Prostate gland (tissue), 2 donors: ENCODE results near the gene SLFN12L. TPM values are rescaled to one million over a fixed set of nuclear protein-coding genes. Genes with fewer than 3 reads are reported as not detected.
"Not testable (repeated sequence)": the region's sequence is repeated elsewhere in the genome, so short reads cannot be mapped to it uniquely, and the experiment has no call there.

Experiments used
- DNase-seq: peaks from one replicate; pipeline ENCODE4 v3.0.0-alpha.2; 2019; ENCODE audit warnings: low spot score
- H3K27ac ChIP-seq, 2 donors: fragments of 200-600 bp; sonication (generic); 2 replicates each; pipeline ENCODE4 v1.5.1; 2017 to 2019
- H3K27me3 ChIP-seq: fragments of 200-600 bp; sonication (generic); replicated peaks from 2 replicates; pipeline ENCODE4 v1.5.1; 2019; ENCODE audit not compliant: insufficient read depth
- H3K36me3 ChIP-seq, 2 donors: fragments of 200-600 bp; sonication (generic); 1 replicate in 1 of 2; 2 replicates in 1 of 2; pipeline versions ENCODE4 v1.5.1 to v1.8.1; 2017 to 2019
- H3K4me1 ChIP-seq: fragments of 200-600 bp; sonication (generic); replicated peaks from 2 replicates; pipeline ENCODE4 v1.5.1; 2019
- H3K4me3 ChIP-seq, 2 donors: fragments of 200-600 bp; sonication (generic); 2 replicates each; pipeline ENCODE4 v1.5.1; 2017 to 2019
- H3K9me3 ChIP-seq: fragments of 200-600 bp; sonication (generic); 2 replicates; pipeline ENCODE4 v1.5.1; 2017
- POLR2A ChIP-seq: fragments of 450-650 bp; IDR thresholded peaks from one replicate; pipeline ENCODE4 v1.6.1; 2016; ENCODE audit warnings: antibody characterized with exemption, mild to moderate bottlenecking
- POLR2AphosphoS5 ChIP-seq: sonication (generic); formaldehyde crosslinking; IDR thresholded peaks from one replicate; pipeline ENCODE4 v1.6.1; 2017; ENCODE audit warnings: antibody characterized with exemption
- WGBS: methylation state at CpG from one replicate; pipeline ENCODE4 v1.1.5; 2018; 5-methylcytosine and 5-hydroxymethylcytosine counted together
- intact Hi-C: fragments of 100-400 bp; cut with DNase I; formaldehyde crosslinking; loops from one replicate; pipeline ENCODE4 v1.14.2; 2022
- total RNA-seq, 2 donors: library from RNA; depleted of rRNA; stranded (reverse); fragments of >200 nt; gene quantifications; one replicate each; pipeline ENCODE4 v1.1.0, GENCODE V29; 2016
- TF ChIP-seq, protein P1 (sequence below), 4 experiments: fragments of 200-600 bp in 2 of 4; fragments of 450-650 bp in 2 of 4; sonication (generic) in 2 of 4; IDR thresholded peaks; 1 replicate in 3 of 4; 2 replicates in 1 of 4; pipeline ENCODE4 v1.5.1; 2016 to 2019; ENCODE audit warnings: antibody characterized with exemption in 4 of 4, mild to moderate bottlenecking in 2 of 4, moderate library complexity in 2 of 4

The SLFN12L gene
- total RNA-seq, 2 donors from 2014 or later = 0.23 to 1.2 TPM

DNA sequence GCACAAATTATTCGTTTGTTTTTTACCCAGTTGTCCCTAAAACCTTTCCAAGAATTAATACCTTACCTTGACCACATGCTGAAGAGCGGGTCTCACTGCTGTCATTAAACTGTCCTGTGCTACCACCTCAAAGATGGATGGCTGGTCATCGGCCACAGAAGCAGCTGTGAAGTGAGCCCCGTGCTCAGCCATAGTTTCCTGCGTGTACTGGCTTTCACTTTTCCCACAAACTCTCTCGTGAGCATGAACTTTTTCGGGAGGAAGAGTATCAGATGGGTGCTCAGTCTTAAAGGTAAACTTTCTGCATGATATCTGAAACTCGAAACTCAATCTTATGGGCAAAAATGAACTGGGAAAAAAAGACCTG, 40.3 kb upstream of the SLFN12L start:
- no peak for DNase-seq
- no peaks in the 10 kb centered on the region for H3K9me3 ChIP-seq
- WGBS = 3% methylated on average over 8 of the region's 8 CpGs

GRCh38 chr17:35575759-35576158, 38.3 kb upstream of the SLFN12L start:
- no peak for DNase-seq
- no peaks in the 10 kb centered on the region for H3K36me3 ChIP-seq
- 71% methylated on average over 3 of the region's 3 CpGs for WGBS
- no peak overlapping the region for H3K4me3 ChIP-seq
- no peak overlapping the region for H3K27ac ChIP-seq
- TF ChIP-seq POLR2A = no peak
- TF ChIP-seq POLR2AphosphoS5 = no peak
- TF ChIP-seq, protein P1, sequence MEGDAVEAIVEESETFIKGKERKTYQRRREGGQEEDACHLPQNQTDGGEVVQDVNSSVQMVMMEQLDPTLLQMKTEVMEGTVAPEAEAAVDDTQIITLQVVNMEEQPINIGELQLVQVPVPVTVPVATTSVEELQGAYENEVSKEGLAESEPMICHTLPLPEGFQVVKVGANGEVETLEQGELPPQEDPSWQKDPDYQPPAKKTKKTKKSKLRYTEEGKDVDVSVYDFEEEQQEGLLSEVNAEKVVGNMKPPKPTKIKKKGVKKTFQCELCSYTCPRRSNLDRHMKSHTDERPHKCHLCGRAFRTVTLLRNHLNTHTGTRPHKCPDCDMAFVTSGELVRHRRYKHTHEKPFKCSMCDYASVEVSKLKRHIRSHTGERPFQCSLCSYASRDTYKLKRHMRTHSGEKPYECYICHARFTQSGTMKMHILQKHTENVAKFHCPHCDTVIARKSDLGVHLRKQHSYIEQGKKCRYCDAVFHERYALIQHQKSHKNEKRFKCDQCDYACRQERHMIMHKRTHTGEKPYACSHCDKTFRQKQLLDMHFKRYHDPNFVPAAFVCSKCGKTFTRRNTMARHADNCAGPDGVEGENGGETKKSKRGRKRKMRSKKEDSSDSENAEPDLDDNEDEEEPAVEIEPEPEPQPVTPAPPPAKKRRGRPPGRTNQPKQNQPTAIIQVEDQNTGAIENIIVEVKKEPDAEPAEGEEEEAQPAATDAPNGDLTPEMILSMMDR (IDR thresholded peaks at IDR 0.05) = no peak
- H3K9me3 ChIP-seq = no peaks in the 10 kb centered on the region
- H3K4me1 ChIP-seq = no peaks in the 10 kb centered on the region
- intact Hi-C loops = loop anchor here (5.0 kb wide), 1 partner anchor 1318 kb away; the partner anchor contains the start of gene CCL2
- H3K27me3 ChIP-seq = no peaks in the 10 kb centered on the region

More for the DNA sequence above, 40.3 kb upstream of the SLFN12L start:
- Histone ChIP-seq H3K27me3 (no peaks in the 10 kb centered on the region), H3K27ac (peak overlapping the region; percentile 73 to 79), H3K36me3 (no peaks in the 10 kb centered on the region), H3K4me1 (no peaks in the 10 kb centered on the region), H3K4me3 (peak overlapping the region; percentile 57 to 58)
- TF ChIP-seq, protein P1 (IDR thresholded peaks at IDR 0.05) = no peak
- no peak for TF ChIP-seq POLR2AphosphoS5
- intact Hi-C loops = loop anchor here (1.0 to 5.0 kb wide), 2 partner anchors 9 to 1321 kb away; partner anchors contain the start of genes AP2B1 and CCL2

DNA sequence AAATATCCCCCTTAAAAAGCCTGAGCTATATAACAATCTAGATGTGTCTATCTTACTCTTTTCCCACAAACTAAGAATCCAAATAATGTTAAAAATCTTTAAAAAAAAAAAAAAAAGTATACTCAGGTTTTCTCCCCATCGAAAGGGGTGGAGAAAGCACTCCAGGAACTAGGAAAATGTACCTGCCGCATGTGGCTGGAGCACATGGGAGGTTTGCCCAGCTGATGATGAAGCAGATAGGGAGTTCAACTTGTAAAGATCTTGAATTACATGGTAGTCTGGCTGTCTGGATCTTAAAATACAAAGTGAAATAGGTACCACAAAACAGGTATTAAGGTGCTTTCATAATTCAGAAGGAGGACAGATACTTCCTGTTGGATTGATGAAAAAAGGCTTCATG, 31.9 kb upstream of the SLFN12L start:
- intact Hi-C loops = loop anchor here (10.0 kb wide), 1 partner anchor 605 kb away; the partner anchor contains the start of genes CCT6B and ZNF830
- H3K27me3 ChIP-seq = no peaks in the 10 kb centered on the region
- TF ChIP-seq POLR2AphosphoS5 (no peak), POLR2A (no peak)
- TF ChIP-seq, protein P1 (IDR thresholded peaks at IDR 0.05) = no peak
- H3K9me3 ChIP-seq = no peaks in the 10 kb centered on the region
- no peak overlapping the region for H3K4me3 ChIP-seq
- DNase-seq = no peak
- H3K27ac ChIP-seq = no peak overlapping the region
- no peaks in the 10 kb centered on the region for H3K36me3 ChIP-seq
- WGBS = 69% methylated on average over 2 of the region's 2 CpGs
- peaks cover 11% of the 10 kb centered on the region for H3K4me1 ChIP-seq

DNA sequence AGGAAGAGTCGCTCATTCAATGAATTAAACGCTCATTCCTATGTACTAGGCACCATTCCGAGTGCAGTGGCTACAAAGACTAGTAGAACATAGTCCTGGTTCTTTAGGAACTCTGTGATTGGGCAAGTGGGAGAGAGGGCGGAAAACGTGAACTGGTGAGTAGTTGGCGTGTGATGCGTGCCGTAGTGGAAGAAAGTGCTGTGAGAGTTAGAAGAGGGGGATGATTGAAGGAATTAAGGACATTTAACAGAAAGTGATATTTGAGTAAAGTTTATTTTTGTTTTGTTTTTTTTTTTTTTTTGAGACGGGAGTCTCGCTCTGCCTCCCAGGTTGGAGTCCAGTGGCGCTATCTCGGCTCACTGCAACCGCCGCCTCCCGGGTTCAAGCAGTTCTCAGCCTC, 31.1 kb upstream of the SLFN12L start:
- DNase-seq = no peak
- peak overlapping the region in 1 of 2 donors; percentile 68 for H3K27ac ChIP-seq

DNA sequence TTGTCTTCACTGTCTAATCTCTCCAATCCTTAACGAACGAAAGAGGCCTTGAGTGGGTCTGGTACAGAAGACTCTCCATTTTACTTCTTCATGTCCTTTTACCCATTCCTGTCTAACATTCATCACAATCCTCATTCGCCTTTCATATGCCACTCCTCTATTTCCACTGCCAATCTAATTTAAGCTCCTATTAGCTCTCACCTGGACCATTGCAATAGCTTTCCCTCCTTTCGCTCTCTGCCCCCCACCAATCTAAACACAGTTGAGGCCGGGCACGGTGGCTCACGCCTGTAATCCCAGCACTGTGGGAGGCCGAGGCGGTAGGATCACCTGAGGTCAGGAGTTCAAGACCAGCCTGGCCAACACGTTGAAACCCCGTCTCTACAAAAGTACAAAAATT, 29.5 kb upstream of the SLFN12L start:
- no peak overlapping the region for H3K27ac ChIP-seq
- H3K36me3 ChIP-seq = no peaks in the 10 kb centered on the region
- intact Hi-C loops = loop anchor here (10.0 kb wide), 1 partner anchor 602 kb away; the partner anchor contains the start of genes CCT6B and ZNF830
- no peaks in the 10 kb centered on the region for H3K27me3 ChIP-seq
- H3K9me3 ChIP-seq = no peaks in the 10 kb centered on the region
- H3K4me1 ChIP-seq = peaks cover 11% of the 10 kb centered on the region
- WGBS = 68% methylated on average over 11 of the region's 11 CpGs
- no peak for DNase-seq
- no peak for TF ChIP-seq POLR2A
- no peak for TF ChIP-seq POLR2AphosphoS5
- TF ChIP-seq, protein P1 (IDR thresholded peaks at IDR 0.05) = no peak
- H3K4me3 ChIP-seq = no peak overlapping the region

More for the DNA sequence above, 31.1 kb upstream of the SLFN12L start:
- TF ChIP-seq, protein P1 (IDR thresholded peaks at IDR 0.05) = no peak
- TF ChIP-seq POLR2AphosphoS5 (no peak), POLR2A (no peak)
- peaks cover 11% of the 10 kb centered on the region for H3K4me1 ChIP-seq
- intact Hi-C loops = loop anchor here (10.0 kb wide), 1 partner anchor 604 kb away; the partner anchor contains the start of genes CCT6B and ZNF830
- H3K4me3 ChIP-seq = peak overlapping the region; percentile 45 to 58
- no peaks in the 10 kb centered on the region for H3K27me3 ChIP-seq
- 21% methylated on average over 15 of the region's 15 CpGs for WGBS
- H3K9me3 ChIP-seq = no peaks in the 10 kb centered on the region
- H3K36me3 ChIP-seq = no peaks in the 10 kb centered on the region

DNA sequence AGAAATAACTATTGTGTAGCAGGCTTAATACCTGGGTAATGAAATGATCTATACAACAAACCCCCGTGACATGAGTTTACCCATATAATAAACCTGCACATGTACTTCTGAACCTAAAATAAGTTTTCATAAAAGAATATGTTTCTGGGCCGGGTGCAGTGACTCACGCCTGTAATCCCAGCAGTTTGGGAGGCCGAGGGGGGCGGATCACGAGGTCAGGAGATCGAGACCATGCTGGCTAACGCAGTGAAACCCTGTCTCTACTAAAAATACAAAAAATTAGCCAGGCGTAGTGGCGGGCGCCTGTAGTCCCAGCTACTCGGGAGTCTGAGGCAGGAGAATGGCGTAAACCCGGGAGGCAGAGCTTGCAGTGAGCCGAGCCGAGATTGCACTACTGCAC, 25.7 kb upstream of the SLFN12L start:
- H3K4me1 ChIP-seq, H3K27me3 ChIP-seq, H3K4me3 ChIP-seq, H3K9me3 ChIP-seq, H3K27ac ChIP-seq, DNase-seq, H3K36me3 ChIP-seq: not testable (repeated sequence)
- intact Hi-C loops = loop anchor here (10.0 kb wide), 1 partner anchor 598 kb away; the partner anchor contains the start of genes CCT6B and ZNF830
- WGBS = 79% methylated on average over 16 of the region's 16 CpGs
